Heart left ventricle (tissue), 16 donors: ENCODE data around the gene THOC6. TPM values are rescaled to one million over a fixed set of nuclear protein-coding genes. Genes with fewer than 3 reads are reported as not detected.

Source experiments
- ATAC-seq, 4 donors: fragments of 200-7000 bp; cut with Tn5 transposase; one replicate each; pipeline ENCODE4 v1.9.1; 2020 to 2022; ENCODE audit warnings: moderate library complexity in 4 of 4, mild to moderate bottlenecking in 3 of 4, moderate number of reproducible peaks in 1 of 4
- DNase-seq, 5 donors: peaks; one replicate each; pipeline ENCODE4 v3.0.0-alpha.2; 2020
- H3K27ac ChIP-seq, 12 donors: fragments of 200-600 bp; sonication (generic) in 4 of 12; one replicate each; pipeline versions ENCODE4 v1.5.0 to v1.8.0; 2016 to 2022; ENCODE audit warnings: mild to moderate bottlenecking in 2 of 12
- H3K27me3 ChIP-seq, 9 donors: fragments of 200-600 bp; sonication (generic) in 2 of 9; one replicate each; pipeline versions ENCODE4 v1.5.1 to v1.8.0; 2016 to 2022; ENCODE audit warnings: mild to moderate bottlenecking in 3 of 9
- H3K36me3 ChIP-seq, 9 donors: fragments of 200-600 bp; sonication (generic) in 2 of 9; one replicate each; pipeline versions ENCODE4 v1.5.0 to v1.8.0; 2018 to 2022; ENCODE audit warnings: mild to moderate bottlenecking in 2 of 9
- H3K4me1 ChIP-seq, 12 donors: fragments of 200-600 bp; sonication (generic) in 4 of 12; one replicate each; pipeline versions ENCODE4 v1.5.0 to v1.8.0; 2016 to 2022; ENCODE audit warnings: mild to moderate bottlenecking in 3 of 12
- H3K4me3 ChIP-seq, 12 donors: fragments of 200-600 bp; sonication (generic) in 4 of 12; one replicate each; pipeline versions ENCODE4 v1.5.0 to v1.8.0; 2017 to 2022; ENCODE audit warnings: mild to moderate bottlenecking in 9 of 12, moderate library complexity in 4 of 12
- H3K9me3 ChIP-seq, 12 donors: fragments of 200-600 bp; sonication (generic) in 4 of 12; one replicate each; pipeline versions ENCODE4 v1.5.0 to v1.8.0; 2016 to 2022; ENCODE audit warnings: mild to moderate bottlenecking in 1 of 12
- POLR2A ChIP-seq, 2 donors: fragments of 450-650 bp; IDR thresholded peaks; one replicate each; pipeline ENCODE4 v1.6.1; 2017; ENCODE audit warnings: antibody characterized with exemption in 2 of 2, mild to moderate bottlenecking in 2 of 2, moderate library complexity in 2 of 2
- WGBS, 4 donors: extraction: QIAGEN DNeasy Blood & Tissue Kit in 2 of 4; methylation state at CpG; one replicate each; pipeline versions ENCODE4 v1.1.5 to v1.1.7; 2013 to 2018; 5-methylcytosine and 5-hydroxymethylcytosine counted together
- intact Hi-C, 10 donors: fragments of 100-400 bp; cut with DNase I; formaldehyde crosslinking; loops; one replicate each; pipeline versions ENCODE4 v1.11.1 to v1.14.2; 2022
- polyA plus RNA-seq, 2 donors: library from polyadenylated mRNA; stranded (reverse); fragments of 200-250 nt; gene quantifications; one replicate each; pipeline ENCODE4 v1.2.3, GENCODE V29; 2013
- total RNA-seq, 9 donors: library from RNA; depleted of rRNA in 2 of 9; stranded (reverse); fragments of >200 nt in 2 of 9; fragmentation: NEBNext Ultra II Directional in 3 of 9; extraction: Animal tissue kit (Norgen Biotek cat#: 25700) in 3 of 9; gene quantifications; one replicate each; pipeline versions ENCODE4 v1.1.0 to v1.2.4, GENCODE V29; 2016 to 2023
- TF ChIP-seq, protein P1 (sequence below), 12 donors: fragments of 200-600 bp; sonication (generic) in 4 of 12; IDR thresholded peaks; one replicate each; pipeline versions ENCODE4 v1.5.0 to v1.8.0; 2018 to 2022; ENCODE audit warnings: antibody characterized with exemption in 12 of 12, mild to moderate bottlenecking in 5 of 12
- donor health status: ischemic (EF 13 %, LVEDD 7.1; RV severe dilation, severe dysfunction).
- donor health status: healthy with polysubstance abuse.
- donor health status: DM: no; HTN: yes; CAD: no.
- donor health status: DM: no; HTN: no; CAD: no.
- donor health status: ischemic (EF 25% LVEDD 6.9; RV normal size, moderate dysfunction).
- donor health status: ischemic (EF 25% LVEDD 5.7; RV mildly dilated, moderate dysfunction).
- donor health status: healthy.
- donor health status: DM: yes; HTN: yes; CAD: no.
- donor health status: ischemic (EF 35%, LVEDD 5.7; RV mildly dilated, moderate dysfunction).
- donor health status: nonischemic (EF 11% LVEDD 7.7; RV severe dilation, severe dysfunction).
- donor health status: DM: yes; HTN: yes; CAD: no.
- donor health status: PGD.
- donor health status: ischemic (EF 29% LVEDD 5.4; RV normal size, mild dysfunction).
- donor health status: nonischemic (EF 23%, LVEDD 6.1; RV moderate dilation, normal function).

The THOC6 gene
- total and polyA plus RNA-seq, 11 donors: 6.9 to 23.0 (median 10.3) TPM

DNA sequence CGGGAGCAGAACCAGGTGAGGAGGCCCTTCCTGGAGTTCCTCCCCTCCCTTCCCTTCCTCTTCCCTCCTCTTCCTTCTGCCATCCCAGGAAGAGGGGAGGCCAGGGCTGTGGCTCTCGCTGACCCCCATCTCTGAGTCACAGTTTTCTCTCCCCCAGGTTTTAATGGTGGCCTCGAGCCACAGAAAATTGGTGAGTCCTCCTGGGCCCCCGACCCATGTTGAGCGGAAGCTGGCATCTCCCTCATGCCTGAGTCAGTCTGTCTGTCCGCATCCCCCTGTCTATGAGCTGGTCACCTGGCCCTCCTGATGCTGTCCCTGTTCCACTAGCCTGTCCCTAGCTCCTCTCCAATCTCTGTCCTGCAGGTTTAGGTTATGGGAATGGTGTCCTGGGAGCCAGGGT is 23.9 kb upstream of the THOC6 start:
- no peak for ATAC-seq
- no peak for TF ChIP-seq POLR2A (IDR thresholded peaks at IDR 0.05)
- TF ChIP-seq, protein P1, sequence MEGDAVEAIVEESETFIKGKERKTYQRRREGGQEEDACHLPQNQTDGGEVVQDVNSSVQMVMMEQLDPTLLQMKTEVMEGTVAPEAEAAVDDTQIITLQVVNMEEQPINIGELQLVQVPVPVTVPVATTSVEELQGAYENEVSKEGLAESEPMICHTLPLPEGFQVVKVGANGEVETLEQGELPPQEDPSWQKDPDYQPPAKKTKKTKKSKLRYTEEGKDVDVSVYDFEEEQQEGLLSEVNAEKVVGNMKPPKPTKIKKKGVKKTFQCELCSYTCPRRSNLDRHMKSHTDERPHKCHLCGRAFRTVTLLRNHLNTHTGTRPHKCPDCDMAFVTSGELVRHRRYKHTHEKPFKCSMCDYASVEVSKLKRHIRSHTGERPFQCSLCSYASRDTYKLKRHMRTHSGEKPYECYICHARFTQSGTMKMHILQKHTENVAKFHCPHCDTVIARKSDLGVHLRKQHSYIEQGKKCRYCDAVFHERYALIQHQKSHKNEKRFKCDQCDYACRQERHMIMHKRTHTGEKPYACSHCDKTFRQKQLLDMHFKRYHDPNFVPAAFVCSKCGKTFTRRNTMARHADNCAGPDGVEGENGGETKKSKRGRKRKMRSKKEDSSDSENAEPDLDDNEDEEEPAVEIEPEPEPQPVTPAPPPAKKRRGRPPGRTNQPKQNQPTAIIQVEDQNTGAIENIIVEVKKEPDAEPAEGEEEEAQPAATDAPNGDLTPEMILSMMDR (IDR thresholded peaks at IDR 0.05): no peak
- intact Hi-C loops: no loop called here
- no peaks in the 10 kb centered on the region for H3K9me3 ChIP-seq
- H3K36me3 ChIP-seq: no peaks in the 10 kb centered on the region
- no peak overlapping the region for H3K27ac ChIP-seq
- 78 to 95% (median 80%) methylated on average over 6 of the region's 6 CpGs for WGBS, 4 donors
- H3K4me1 ChIP-seq: peaks cover 0 to 10% (median 2%) of the 10 kb centered on the region in 12 donors
- no peak for DNase-seq
- H3K27me3 ChIP-seq: peaks cover 0 to 25% (median 2%) of the 10 kb centered on the region in 9 donors
- no peak overlapping the region for H3K4me3 ChIP-seq

GRCh38 chr16:3000540-3000939 is 23.3 kb upstream of the THOC6 start:
- 71 to 89% (median 86%) methylated on average over 1 to 4 of the region's 4 CpGs for WGBS, 4 donors
- no peak for ATAC-seq
- no peaks in the 10 kb centered on the region for H3K36me3 ChIP-seq
- intact Hi-C loops: no loop called here
- no peak overlapping the region for H3K4me3 ChIP-seq
- H3K27me3 ChIP-seq: peaks cover 0 to 28% (median 2%) of the 10 kb centered on the region in 9 donors
- no peak for TF ChIP-seq POLR2A (IDR thresholded peaks at IDR 0.05)
- TF ChIP-seq, protein P1 (IDR thresholded peaks at IDR 0.05): no peak
- DNase-seq: no peak
- peaks cover 0 to 14% (median 3%) of the 10 kb centered on the region in 12 donors for H3K4me1 ChIP-seq
- H3K27ac ChIP-seq: no peak overlapping the region
- no peaks in the 10 kb centered on the region for H3K9me3 ChIP-seq

- ATAC-seq: no peak
- intact Hi-C loops: no loop called here
Observed at GRCh38 chr16:3001316-3001715, 22.5 kb upstream of the THOC6 start.

GRCh38 chr16:3003582-3004270 is 20.1 kb upstream of the THOC6 start:
- peaks cover 0 to 28% (median 4%) of the 10 kb centered on the region in 12 donors for H3K4me1 ChIP-seq

More at GRCh38 chr16:3001316-3001715, 22.5 kb upstream of the THOC6 start:
- Histone ChIP-seq H3K36me3 (no peaks in the 10 kb centered on the region), H3K4me3 (no peak overlapping the region), H3K27ac (no peak overlapping the region), H3K4me1 (peaks cover 0 to 14% (median 3%) of the 10 kb centered on the region in 12 donors), H3K27me3 (peaks cover 0 to 36% (median 7%) of the 10 kb centered on the region in 9 donors), H3K9me3 (no peaks in the 10 kb centered on the region)
- TF ChIP-seq POLR2A (IDR thresholded peaks at IDR 0.05): no peak
- TF ChIP-seq, protein P1 (IDR thresholded peaks at IDR 0.05): no peak
- no peak for DNase-seq
- 68 to 77% (median 73%) methylated on average over 10 to 12 of the region's 12 CpGs for WGBS, 4 donors

More at GRCh38 chr16:3003582-3004270, 20.1 kb upstream of the THOC6 start:
- peaks cover 0 to 51% (median 20%) of the 10 kb centered on the region in 9 donors for H3K27me3 ChIP-seq
- intact Hi-C loops: loop anchor here in 1 of 10 donors (1.0 kb wide), 1 partner anchor 17 kb away; the partner anchor contains the start of gene TNFRSF12A
- TF ChIP-seq, protein P1 (IDR thresholded peaks at IDR 0.05): peak; percentile 7 to 69 (median 55)
- TF ChIP-seq POLR2A (IDR thresholded peaks at IDR 0.05): peak in 1 of 2 donors; percentile 40
- 8 to 11% (median 9%) methylated on average over 40 to 58 of the region's 58 CpGs for WGBS, 4 donors
- peak overlapping the region in 10 of 12 donors; percentile 15 to 53 (median 28) for H3K4me3 ChIP-seq
- peaks cover 0 to 2% (median 0%) of the 10 kb centered on the region in 9 donors for H3K36me3 ChIP-seq
- ATAC-seq (peak; percentile 99), DNase-seq (peak; percentile 95 to 99 (median 97))
- H3K27ac ChIP-seq: peak overlapping the region in 1 of 12 donors; percentile 67
- H3K9me3 ChIP-seq: no peaks in the 10 kb centered on the region
